Naive thymus-derived CD4-positive, alpha-beta T cell (primary cell): ENCODE data around the gene MRPL10. TPM values are rescaled to one million over a fixed set of nuclear protein-coding genes. Genes with fewer than 3 reads are reported as not detected.

Source experiments
- ATAC-seq: fragments of 150-1000 bp; cut with Tn5 transposase; 2 replicates; pipeline ENCODE4 v1.10.0; 2021; ENCODE audit warnings: mild to moderate bottlenecking, moderate library complexity
- CTCF ChIA-PET: fragments of 350-600 bp; sonication (Branson Sonifier 250); formaldehyde crosslinking; loops from one replicate; lab custom pipeline; 2021; ENCODE audit warnings: antibody characterized with exemption; lab: Charles Lee
- POLR2A ChIA-PET: fragments of 350-600 bp; sonication (Branson Sonifier 250); formaldehyde crosslinking; loops from one replicate; lab custom pipeline; 2021; ENCODE audit warnings: antibody characterized with exemption, inconsistent platforms; lab: Charles Lee
- DNase-seq, 9 donors: peaks; one replicate each; pipeline versions ENCODE4 v3.0.0 to v3.0.0-alpha.2; 2020 to 2022; ENCODE audit warnings: mixed read lengths in 1 of 9
- H3K27ac ChIP-seq: one replicate; pipeline ENCODE4 v1.7.0; 2013; ENCODE audit warnings: mild to moderate bottlenecking, low read depth, low read length, moderate library complexity
- H3K27me3 ChIP-seq, 2 donors: one replicate each; pipeline ENCODE4 v1.7.0; 2013; ENCODE audit warnings: low read length in 2 of 2, mild to moderate bottlenecking in 2 of 2, moderate library complexity in 2 of 2; ENCODE audit not compliant: control insufficient read depth in 2 of 2, insufficient read depth in 2 of 2
- H3K36me3 ChIP-seq, 3 experiments: 1 replicate in 2 of 3; 2 replicates in 1 of 3; pipeline ENCODE4 v1.7.0; 2013; ENCODE audit warnings: low read length in 3 of 3, mild to moderate bottlenecking in 3 of 3, moderate library complexity in 1 of 3; ENCODE audit not compliant: insufficient read depth in 3 of 3, control insufficient read depth in 2 of 3
- H3K4me1 ChIP-seq, 2 donors: one replicate each; pipeline ENCODE4 v1.7.0; 2013; ENCODE audit warnings: low read length in 2 of 2, mild to moderate bottlenecking in 2 of 2, moderate library complexity in 1 of 2; ENCODE audit not compliant: control insufficient read depth in 2 of 2, insufficient read depth in 2 of 2
- H3K4me3 ChIP-seq: 2 replicates; pipeline ENCODE4 v1.7.0; 2013; ENCODE audit warnings: mild to moderate bottlenecking, low read length
- H3K9me3 ChIP-seq, 3 experiments: 1 replicate in 2 of 3; 2 replicates in 1 of 3; pipeline ENCODE4 v1.7.0; 2013; ENCODE audit warnings: low read length in 3 of 3; ENCODE audit not compliant: control insufficient read depth in 2 of 3
- H3K27ac Mint-ChIP-seq, 9 donors: one replicate each; pipeline ENCODE4 v1.8.0; 2020 to 2022; ENCODE audit warnings: mixed read lengths in 9 of 9, mild to moderate bottlenecking in 8 of 9, moderate library complexity in 5 of 9, inconsistent platforms in 2 of 9
- H3K27me3 Mint-ChIP-seq, 5 donors: one replicate each; pipeline ENCODE4 v1.8.0; 2021 to 2022; ENCODE audit warnings: mixed read lengths in 5 of 5, mild to moderate bottlenecking in 1 of 5
- H3K36me3 Mint-ChIP-seq, 5 donors: one replicate each; pipeline ENCODE4 v1.8.0; 2020 to 2022; ENCODE audit warnings: mixed read lengths in 5 of 5, mild to moderate bottlenecking in 3 of 5, inconsistent platforms in 1 of 5
- H3K4me1 Mint-ChIP-seq, 7 donors: one replicate each; pipeline ENCODE4 v1.8.0; 2020 to 2022; ENCODE audit warnings: mixed read lengths in 7 of 7, mild to moderate bottlenecking in 3 of 7, inconsistent platforms in 1 of 7
- H3K4me3 Mint-ChIP-seq, 10 donors: one replicate each; pipeline ENCODE4 v1.8.0; 2020 to 2022; ENCODE audit warnings: mild to moderate bottlenecking in 10 of 10, mixed read lengths in 10 of 10, moderate library complexity in 6 of 10, inconsistent platforms in 2 of 10
- H3K9me3 Mint-ChIP-seq, 11 donors: one replicate each; pipeline ENCODE4 v1.8.0; 2020 to 2022; ENCODE audit warnings: mixed read lengths in 11 of 11, mild to moderate bottlenecking in 4 of 11, inconsistent platforms in 1 of 11, moderate library complexity in 1 of 11
- intact Hi-C, 2 donors: fragments of 100-400 bp; cut with micrococcal nuclease; formaldehyde crosslinking; loops; one replicate each; pipeline ENCODE4 v1.15.1; 2023
- polyA plus RNA-seq, 2 donors: library from polyadenylated mRNA; unstranded; fragments of 300-500 nt; fragmentation: Illumina TruSeq; gene quantifications; one replicate each; pipeline ENCODE4 v1.2.3, GENCODE V29; 2021
- total RNA-seq, 6 experiments: library from RNA in 5 of 6; stranded (reverse) in 5 of 6; gene quantifications; 1 replicate in 5 of 6; 2 replicates in 1 of 6; pipeline ENCODE4 v1.2.3 and lab custom pipeline; 2021 to 2026

Gene MRPL10
- total and polyA plus RNA-seq, 7 experiments from 2014 or later: 33.6 to 51.2 (median 36.5) TPM

DNA sequence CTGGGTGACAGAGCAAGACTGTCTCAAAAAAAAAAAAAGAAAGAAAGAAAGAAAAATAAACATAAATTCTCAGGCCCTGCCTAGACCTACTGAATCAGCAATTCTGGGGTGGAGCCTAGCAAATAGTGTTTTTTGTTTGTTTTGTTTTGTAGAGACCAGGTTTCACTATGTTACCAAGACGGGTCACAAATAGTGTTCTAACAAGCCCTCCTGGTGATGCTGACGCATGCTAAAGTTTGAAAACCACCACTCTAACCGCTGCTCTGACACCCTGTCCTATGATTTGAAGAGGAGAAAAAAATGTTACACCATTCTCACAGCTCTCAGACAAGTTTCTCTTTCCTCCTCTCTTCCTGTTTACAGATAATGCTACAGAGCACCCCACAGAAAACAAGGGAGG, 1.5 kb downstream of the MRPL10 start:
- ChIA-PET POLR2A (interaction anchor here (1.7 to 2.0 kb wide), 2 partner anchors 8 to 60 kb away, joined by 4 to 22 read pairs; partner anchors contain the start of gene OSBPL7), CTCF (interaction anchor here (0.6 to 2.5 kb wide), 2 partner anchors 12 to 206 kb away, joined by 3 to 16 read pairs; partner anchors contain the start of gene SCRN2)
- Histone ChIP-seq H3K9me3 (no peaks in the 10 kb centered on the region), H3K4me1 (peaks cover 29 to 31% of the 10 kb centered on the region in 2 donors), H3K36me3 (peaks cover 9 to 39% (median 23%) of the 10 kb centered on the region in 3 experiments), H3K27ac (no peak overlapping the region), H3K27me3 (no peaks in the 10 kb centered on the region), H3K4me3 (peak overlapping the region; percentile 99)
- Mint-ChIP-seq H3K4me1 (peaks cover 24 to 71% (median 58%) of the 10 kb centered on the region in 7 donors), H3K4me3 (peak overlapping the region; percentile 89 to 98 (median 92)), H3K27me3 (no peaks in the 10 kb centered on the region), H3K27ac (peak overlapping the region in 7 of 9 donors; percentile 31 to 96 (median 87)), H3K36me3 (peaks cover 0 to 29% (median 9%) of the 10 kb centered on the region in 5 donors), H3K9me3 (no peaks in the 10 kb centered on the region)
- intact Hi-C loops: loop anchor here (2.0 kb wide), 2 partner anchors 111 to 271 kb away; partner anchors contain the start of genes CBX1 (in 1 of the 2) and PNPO (in 1 of the 2)
- DNase-seq: no peak
- ATAC-seq: peak; percentile 72

DNA sequence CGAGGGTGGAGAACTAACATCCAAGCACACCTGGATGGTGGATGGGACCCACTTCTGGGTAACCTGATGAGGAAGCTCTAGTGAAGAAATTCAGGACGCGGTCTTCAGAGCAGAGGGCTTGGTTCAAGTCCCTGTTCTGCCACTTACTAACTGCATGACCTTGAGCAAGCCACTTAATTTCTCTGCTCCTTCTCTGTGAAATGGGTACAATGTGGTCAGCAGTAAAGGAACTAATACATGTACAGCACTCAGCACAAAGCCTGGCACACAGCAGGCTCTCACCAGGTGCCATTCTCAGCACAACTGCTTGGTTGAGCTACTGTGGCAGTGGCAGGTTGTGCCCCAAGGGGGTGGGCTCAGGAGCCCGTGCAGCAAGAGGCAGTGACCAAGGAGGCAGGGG, 7.8 kb downstream of the MRPL10 start:
- CTCF ChIA-PET: interaction anchor here (1.0 to 1.6 kb wide), 2 partner anchors 8 to 66 kb away, joined by 3 to 4 read pairs; partner anchors contain the start of genes LRRC46 and MRPL10
- H3K36me3 ChIP-seq: peaks cover 14 to 60% (median 27%) of the 10 kb centered on the region in 3 experiments
- Mint-ChIP-seq H3K36me3 (peaks cover 0 to 36% (median 13%) of the 10 kb centered on the region in 5 donors), H3K4me3 (peak overlapping the region in 1 of 10 donors; percentile 19), H3K4me1 (peaks cover 7 to 37% (median 27%) of the 10 kb centered on the region in 7 donors), H3K9me3 (no peaks in the 10 kb centered on the region), H3K27ac (no peak overlapping the region), H3K27me3 (no peaks in the 10 kb centered on the region)
- DNase-seq (no peak), ATAC-seq (no peak)
- no peaks in the 10 kb centered on the region for H3K9me3 ChIP-seq
- H3K27ac ChIP-seq: no peak overlapping the region
- no peaks in the 10 kb centered on the region for H3K27me3 ChIP-seq
- no peak overlapping the region for H3K4me3 ChIP-seq
- intact Hi-C loops: loop anchor here in 1 of 2 donors (5.0 kb wide), 2 partner anchors 119 to 756 kb away; partner anchors contain the start of gene PNPO
- H3K4me1 ChIP-seq: peaks cover 5 to 26% of the 10 kb centered on the region in 2 donors
- POLR2A ChIA-PET: interaction anchor here (1.0 to 2.4 kb wide), 4 partner anchors 8 to 19 kb away, joined by 3 to 22 read pairs (median 6); partner anchors contain the start of genes LRRC46, MRPL10 and SCRN2

DNA sequence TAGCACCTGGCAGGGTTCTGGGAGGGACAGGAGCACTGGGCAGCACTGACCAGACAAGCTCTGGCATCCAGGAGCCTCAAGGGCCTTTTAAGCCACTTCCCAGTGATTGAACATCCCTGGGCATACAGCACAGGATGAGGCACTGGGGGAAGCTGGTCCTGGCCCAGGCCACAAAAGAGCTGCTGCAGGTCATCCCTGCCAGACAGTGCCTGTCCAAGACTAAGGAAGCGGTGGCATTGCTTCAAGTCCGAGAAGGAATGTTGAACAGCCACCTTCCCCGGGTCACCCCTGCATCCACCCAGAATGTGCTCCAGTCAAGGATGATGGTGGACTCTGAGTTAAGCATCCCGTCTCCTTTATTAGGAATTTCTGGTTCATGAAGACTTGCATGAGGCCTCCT, 8.6 kb downstream of the MRPL10 start:
- DNase-seq (no peak), ATAC-seq (no peak)
- H3K4me1 ChIP-seq: peaks cover 5 to 23% of the 10 kb centered on the region in 2 donors
- no peaks in the 10 kb centered on the region for H3K27me3 ChIP-seq
- H3K4me3 ChIP-seq: no peak overlapping the region
- no peaks in the 10 kb centered on the region for H3K9me3 ChIP-seq
- peak overlapping the region; percentile 80 for H3K27ac ChIP-seq
- Mint-ChIP-seq H3K4me1 (peaks cover 7 to 33% (median 24%) of the 10 kb centered on the region in 7 donors), H3K4me3 (peak overlapping the region in 8 of 10 donors; percentile 23 to 99 (median 74)), H3K27me3 (no peaks in the 10 kb centered on the region), H3K36me3 (peaks cover 2 to 34% (median 15%) of the 10 kb centered on the region in 5 donors), H3K27ac (peak overlapping the region in 4 of 9 donors; percentile 16 to 91 (median 42)), H3K9me3 (no peaks in the 10 kb centered on the region)
- H3K36me3 ChIP-seq: peaks cover 21 to 62% (median 30%) of the 10 kb centered on the region in 3 experiments
- intact Hi-C loops: loop anchor here in 1 of 2 donors (5.0 kb wide), 2 partner anchors 120 to 755 kb away; partner anchors contain the start of gene PNPO
- CTCF ChIA-PET: interaction anchor here (0.5 to 1.6 kb wide), 6 partner anchors 9 to 140 kb away, joined by 3 to 4 read pairs (median 3); partner anchors contain the start of genes LRRC46 and MRPL10
- POLR2A ChIA-PET: interaction anchor here (0.8 to 2.4 kb wide), 6 partner anchors 8 to 73 kb away, joined by 3 to 22 read pairs (median 6); partner anchors contain the start of genes LRRC46, MRPL10, SCRN2 and SP2

DNA sequence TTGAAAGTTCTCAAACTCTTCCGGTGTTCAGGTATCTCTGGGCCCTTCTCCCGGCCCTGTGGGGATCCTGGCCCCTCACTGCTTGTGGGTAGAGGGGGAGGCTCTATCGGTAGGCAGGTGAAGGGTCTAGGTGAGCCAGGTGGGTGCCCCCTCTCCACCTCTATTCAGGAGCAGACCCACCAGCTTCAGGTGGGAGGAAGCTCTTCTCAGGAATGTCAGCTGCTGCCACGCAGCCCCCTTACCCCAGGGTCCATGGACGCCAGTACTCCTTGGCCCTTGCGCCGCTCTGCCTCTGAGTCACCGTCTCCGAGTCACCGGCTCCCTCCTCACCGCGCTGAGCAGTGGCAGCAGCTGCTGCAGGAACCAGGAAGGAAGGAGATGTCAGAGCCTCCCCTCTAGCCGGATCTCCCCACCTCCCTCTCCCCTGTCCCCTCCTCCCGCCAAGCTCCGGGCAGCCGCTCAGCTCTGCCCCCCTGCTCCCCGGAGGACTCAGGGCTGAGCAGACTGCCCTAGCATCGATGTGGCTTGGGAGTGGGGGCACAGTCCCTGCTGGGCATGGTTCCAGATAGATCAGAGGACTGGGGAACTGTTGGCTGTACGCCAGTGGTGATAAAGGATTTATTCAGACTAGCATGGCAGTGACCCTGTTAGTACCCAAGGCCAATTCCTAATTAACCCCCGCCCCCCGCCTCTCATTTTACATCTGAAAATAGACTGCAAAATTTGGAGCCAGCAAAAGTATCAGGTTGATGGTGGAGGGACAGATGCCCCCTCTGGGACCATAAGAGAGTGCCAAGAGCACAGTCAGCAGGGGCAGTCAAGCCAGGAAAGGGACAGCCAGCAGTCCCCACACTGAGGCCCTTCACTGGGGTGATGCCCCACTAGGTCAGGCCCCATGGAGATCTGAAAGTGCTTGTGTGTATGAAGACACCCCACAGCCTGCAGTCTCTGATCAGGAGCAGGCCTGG, 9.6 kb downstream of the MRPL10 start, which contains the start of gene OSBPL7:
TSS of gene OSBPL7 (minus strand) at position 371 of the 968 bp plus-strand sequence. CDS start 1,516 bp downstream, outside the sequence.
- intact Hi-C loops: loop anchor here (1.0 to 5.0 kb wide), 5 partner anchors 10 to 754 kb away; partner anchors contain the start of genes LRRC46 (in 2 of the 2), MRPL10 (in 2 of the 2), PNPO (in 1 of the 2) and SP2 (in 1 of the 2)
- no peaks in the 10 kb centered on the region for H3K9me3 ChIP-seq
- H3K27ac Mint-ChIP-seq: peak within 1 kb of the TSS; percentile 86 to 96 (median 91)
- H3K27me3 ChIP-seq: no peaks in the 10 kb centered on the region
- ChIA-PET CTCF (interaction anchor here (0.7 to 1.6 kb wide), 6 partner anchors 19 to 129 kb away, joined by 3 to 5 read pairs (median 3); partner anchors contain the start of gene SCRN2), POLR2A (interaction anchor here (0.6 to 2.4 kb wide), 6 partner anchors 9 to 119 kb away, joined by 3 to 22 read pairs (median 6); partner anchors contain the start of genes LRRC46, MRPL10, PNPO and SP2)
- DNase-seq (peak; percentile 44 to 71 (median 66)), ATAC-seq (peak; percentile 96)
- peak within 1 kb of the TSS; percentile 80 for H3K27ac ChIP-seq
- H3K4me1 Mint-ChIP-seq: peaks cover 7 to 33% (median 24%) of the 10 kb centered on the region in 7 donors
- peaks cover 20 to 63% (median 21%) of the 10 kb centered on the region in 3 experiments for H3K36me3 ChIP-seq
- H3K4me3 Mint-ChIP-seq: peak within 1 kb of the TSS; percentile 96 to 99 (median 97)
- H3K4me1 ChIP-seq: peaks cover 5 to 23% of the 10 kb centered on the region in 2 donors
- peak within 1 kb of the TSS; percentile 78 for H3K4me3 ChIP-seq
- H3K36me3 Mint-ChIP-seq: peaks cover 5 to 38% (median 17%) of the 10 kb centered on the region in 5 donors
- H3K27me3 Mint-ChIP-seq: no peaks in the 10 kb centered on the region
- no peaks in the 10 kb centered on the region for H3K9me3 Mint-ChIP-seq

DNA sequence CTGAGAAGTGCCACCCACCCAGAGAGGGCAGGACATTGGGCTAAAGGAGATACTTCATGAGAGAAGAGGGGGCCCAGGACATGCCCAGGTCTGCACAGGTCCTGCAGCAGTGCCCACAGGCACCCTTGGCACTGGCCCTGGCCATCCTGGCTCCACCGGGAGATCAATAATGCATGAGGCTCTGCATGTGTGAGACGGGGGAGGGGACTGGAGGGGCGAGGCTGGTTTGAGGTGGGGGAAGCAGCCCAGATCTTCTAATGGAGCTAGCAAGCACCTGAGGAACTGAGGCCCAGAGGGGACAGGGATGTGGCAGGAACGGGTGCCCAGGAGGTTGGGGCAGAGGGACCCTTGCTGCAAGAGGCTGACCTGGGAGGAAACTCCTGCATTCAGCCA, 10.3 kb downstream of the MRPL10 start:
- peaks cover 7 to 30% (median 24%) of the 10 kb centered on the region in 7 donors for H3K4me1 Mint-ChIP-seq
- peak overlapping the region; percentile 96 to 99 (median 97) for H3K4me3 Mint-ChIP-seq
- Histone ChIP-seq H3K27me3 (no peaks in the 10 kb centered on the region), H3K9me3 (no peaks in the 10 kb centered on the region), H3K4me1 (peaks cover 5 to 23% of the 10 kb centered on the region in 2 donors), H3K27ac (peak overlapping the region; percentile 80), H3K36me3 (peaks cover 14 to 63% (median 27%) of the 10 kb centered on the region in 3 experiments), H3K4me3 (peak overlapping the region; percentile 78)
- ChIA-PET CTCF (interaction anchor here (1.2 to 1.6 kb wide), 3 partner anchors 20 to 72 kb away, joined by 3 to 5 read pairs (median 3); partner anchors contain the start of gene SCRN2), POLR2A (interaction anchor here (0.6 to 2.4 kb wide), 5 partner anchors 10 to 120 kb away, joined by 3 to 22 read pairs (median 9); partner anchors contain the start of genes LRRC46, MRPL10, PNPO and SP2)
- H3K9me3 Mint-ChIP-seq: no peaks in the 10 kb centered on the region
- no peaks in the 10 kb centered on the region for H3K27me3 Mint-ChIP-seq
- DNase-seq (no peak), ATAC-seq (no peak)
- peaks cover 5 to 31% (median 14%) of the 10 kb centered on the region in 5 donors for H3K36me3 Mint-ChIP-seq
- H3K27ac Mint-ChIP-seq: peak overlapping the region; percentile 86 to 96 (median 91)
- intact Hi-C loops: loop anchor here (1.0 to 5.0 kb wide), 5 partner anchors 10 to 754 kb away; partner anchors contain the start of genes LRRC46 (in 2 of the 2), MRPL10 (in 2 of the 2), PNPO (in 1 of the 2) and SP2 (in 1 of the 2)
